Measurements from ENCODE around the gene NRP1.

NRP1 gene

GRCh38 chr10:33257439-33258080 is 76.9 kb downstream of the NRP1 start:
- no peak for DNase-seq

- no peak for DNase-seq
Observed at GRCh38 chr10:33256458-33256857, 78.0 kb downstream of the NRP1 start.

- no peak for DNase-seq
Observed at GRCh38 chr10:33254556-33255160, 79.8 kb downstream of the NRP1 start.

- no peak for DNase-seq
Observed at GRCh38 chr10:33253411-33253810, 81.1 kb downstream of the NRP1 start.

- DNase-seq: peak; percentile 94
Observed at GRCh38 chr10:33252794-33253203, 81.7 kb downstream of the NRP1 start.

GRCh38 chr10:33252324-33252723 is 82.1 kb downstream of the NRP1 start:
- DNase-seq: no peak

GRCh38 chr10:33249659-33250345 is 84.7 kb downstream of the NRP1 start:
- DNase-seq: no peak

- no peak for DNase-seq
Observed at GRCh38 chr10:33249137-33249536, 85.3 kb downstream of the NRP1 start.

- peak; percentile 91 for DNase-seq
Observed at GRCh38 chr10:33248638-33249037, 85.8 kb downstream of the NRP1 start.

- no peak for DNase-seq
Observed at GRCh38 chr10:33247221-33247922, 87.1 kb downstream of the NRP1 start.

- DNase-seq: no peak
Observed at GRCh38 chr10:33245343-33245742, 89.1 kb downstream of the NRP1 start.

GRCh38 chr10:33244354-33244967 is 90.0 kb downstream of the NRP1 start:
- no peak for DNase-seq

GRCh38 chr10:33243703-33244102 is 90.8 kb downstream of the NRP1 start:
- no peak for DNase-seq

- no peak for DNase-seq
Observed at GRCh38 chr10:33242931-33243330, 91.5 kb downstream of the NRP1 start.

GRCh38 chr10:33241351-33241750 is 93.1 kb downstream of the NRP1 start:
- no peak for DNase-seq

GRCh38 chr10:33240931-33241330 is 93.5 kb downstream of the NRP1 start:
- peak; percentile 48 for DNase-seq

- DNase-seq: no peak
Observed at GRCh38 chr10:33240258-33240657, 94.2 kb downstream of the NRP1 start.

GRCh38 chr10:33239257-33239656 is 95.2 kb downstream of the NRP1 start:
- DNase-seq: no peak

GRCh38 chr10:33238643-33239042 is 95.8 kb downstream of the NRP1 start:
- DNase-seq: peak; percentile 87

- DNase-seq: peak; percentile 99
Observed at GRCh38 chr10:33237736-33238624, 96.5 kb downstream of the NRP1 start.

GRCh38 chr10:33236916-33237315 is 97.6 kb downstream of the NRP1 start:
- DNase-seq: no peak

- no peak for DNase-seq
Observed at GRCh38 chr10:33235951-33236350, 98.5 kb downstream of the NRP1 start.
